Mesendoderm (in vitro differentiated cells): ENCODE measurements around the gene TFPT.

Experiments used
- DNase-seq: peaks from one replicate; pipeline ENCODE4 v3.0.0; 2013
- H2AK5ac ChIP-seq: 2 replicates; pipeline ENCODE4 v1.6.1; 2013; ENCODE audit warnings: low read length, inconsistent platforms
- H2BK120ac ChIP-seq: 2 replicates; pipeline ENCODE4 v1.6.1; 2013; ENCODE audit warnings: low read depth, mild to moderate bottlenecking, low read length, moderate library complexity, mixed read lengths
- H2BK15ac ChIP-seq: replicated peaks from 2 replicates; pipeline ENCODE4 v1.6.1; 2013; ENCODE audit warnings: low read depth, mild to moderate bottlenecking, moderate library complexity
- H2BK5ac ChIP-seq: 2 replicates; pipeline ENCODE4 v1.6.1; 2013; ENCODE audit warnings: low read length, inconsistent platforms
- H3K18ac ChIP-seq: 2 replicates; pipeline ENCODE4 v1.6.1; 2013; ENCODE audit warnings: mild to moderate bottlenecking, low read length, mixed read lengths
- H3K23ac ChIP-seq: one replicate; pipeline ENCODE4 v1.6.1; 2013; ENCODE audit warnings: low read length
- H3K27ac ChIP-seq: 2 replicates; pipeline ENCODE4 v1.5.1; 2013; ENCODE audit warnings: low read depth, mild to moderate bottlenecking, inconsistent platforms, low read length, moderate library complexity
- H3K27me3 ChIP-seq: 2 replicates; pipeline ENCODE4 v1.6.1; 2013; ENCODE audit warnings: low read length, control low read depth, mild to moderate bottlenecking, inconsistent platforms; ENCODE audit not compliant: insufficient read depth, poor library complexity
- H3K36me3 ChIP-seq: 2 replicates; pipeline ENCODE4 v1.6.1; 2013; ENCODE audit warnings: low read length, inconsistent platforms; ENCODE audit not compliant: control insufficient read depth, insufficient read depth
- H3K4ac ChIP-seq: one replicate; pipeline ENCODE4 v1.6.1; 2013; ENCODE audit warnings: low read depth, mild to moderate bottlenecking, low read length, moderate library complexity
- H3K4me1 ChIP-seq: 2 replicates; pipeline ENCODE4 v1.6.1; 2013; ENCODE audit warnings: low read depth, low read length, inconsistent platforms; ENCODE audit not compliant: control insufficient read depth
- H3K4me2 ChIP-seq: 2 replicates; pipeline ENCODE4 v1.6.1; 2013; ENCODE audit warnings: low read length
- H3K4me3 ChIP-seq: 2 replicates; pipeline ENCODE4 v1.5.1; 2013; ENCODE audit warnings: mild to moderate bottlenecking, low read length
- H3K56ac ChIP-seq: one replicate; pipeline ENCODE4 v1.6.1; 2013; ENCODE audit warnings: low read length
- H3K79me1 ChIP-seq: 2 replicates; pipeline ENCODE4 v1.6.1; 2013; ENCODE audit warnings: low read length, inconsistent platforms
- H3K79me2 ChIP-seq: 2 replicates; pipeline ENCODE4 v1.6.1; 2013; ENCODE audit warnings: mild to moderate bottlenecking, low read length; ENCODE audit not compliant: control insufficient read depth, insufficient read depth
- H3K9ac ChIP-seq: 2 replicates; pipeline ENCODE4 v1.6.1; 2013; ENCODE audit warnings: low read length, inconsistent platforms
- H4K5ac ChIP-seq: one replicate; pipeline ENCODE4 v1.6.1; 2013; ENCODE audit warnings: low read length
- H4K8ac ChIP-seq: one replicate; pipeline ENCODE4 v1.6.1; 2013; ENCODE audit warnings: low read depth, mild to moderate bottlenecking, control low read depth, low read length, moderate library complexity
- WGBS: extraction: QIAGEN DNeasy Blood & Tissue Kit; methylation state at CpG from one replicate; pipeline ENCODE4 v1.1.7; 2013; ENCODE audit warnings: low lambda C conversion rate, missing lambda C conversion rate; ENCODE audit not compliant: insufficient coverage; ENCODE audit errors: extremely low coverage; 5-methylcytosine and 5-hydroxymethylcytosine counted together

The TFPT gene

DNA sequence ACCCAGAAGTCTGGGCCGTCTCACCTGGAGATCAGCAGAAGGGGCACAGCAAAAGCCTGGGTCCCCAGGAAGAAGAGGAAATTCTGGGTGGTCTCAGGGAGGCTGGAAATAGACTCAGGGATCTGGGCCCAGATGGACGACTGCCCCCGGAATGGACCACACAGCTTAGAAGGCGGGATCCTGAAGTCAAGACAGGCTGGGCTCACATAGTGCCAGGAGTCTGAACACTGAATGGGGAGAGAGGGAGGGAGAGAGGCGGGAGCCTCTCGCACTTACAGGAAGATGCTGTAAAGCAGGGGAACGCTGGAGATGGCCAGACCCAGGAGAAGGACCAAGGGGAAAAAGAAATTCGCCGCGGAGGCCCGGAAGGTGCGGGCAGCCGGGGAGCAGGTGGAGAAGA, 45.4 kb upstream of the TFPT start:
- WGBS, result no CpG with 5 or more reads among the region's 13 CpGs
- H3K56ac ChIP-seq, result peak overlapping the region; percentile 96
- peaks cover 4% of the 10 kb centered on the region for H3K36me3 ChIP-seq
- H3K23ac ChIP-seq, result no peak overlapping the region
- no peak overlapping the region for H2BK120ac ChIP-seq
- peaks cover 2% of the 10 kb centered on the region for H3K79me1 ChIP-seq
- H3K9ac ChIP-seq, result peak overlapping the region; percentile 94
- H3K18ac ChIP-seq, result no peak overlapping the region
- H4K5ac ChIP-seq, result no peak overlapping the region
- no peak overlapping the region for H4K8ac ChIP-seq
- no peaks in the 10 kb centered on the region for H3K79me2 ChIP-seq
- no peak overlapping the region for H2AK5ac ChIP-seq
- H3K4me2 ChIP-seq, result peak overlapping the region; percentile 97
- H2BK15ac ChIP-seq, result no peak overlapping the region
- peaks cover 3% of the 10 kb centered on the region for H3K4me1 ChIP-seq
- no peak overlapping the region for H3K4me3 ChIP-seq
- H2BK5ac ChIP-seq, result no peak overlapping the region
- no peaks in the 10 kb centered on the region for H3K27me3 ChIP-seq
- no peak for DNase-seq
- no peak overlapping the region for H3K27ac ChIP-seq
- H3K4ac ChIP-seq, result no peak overlapping the region

DNA sequence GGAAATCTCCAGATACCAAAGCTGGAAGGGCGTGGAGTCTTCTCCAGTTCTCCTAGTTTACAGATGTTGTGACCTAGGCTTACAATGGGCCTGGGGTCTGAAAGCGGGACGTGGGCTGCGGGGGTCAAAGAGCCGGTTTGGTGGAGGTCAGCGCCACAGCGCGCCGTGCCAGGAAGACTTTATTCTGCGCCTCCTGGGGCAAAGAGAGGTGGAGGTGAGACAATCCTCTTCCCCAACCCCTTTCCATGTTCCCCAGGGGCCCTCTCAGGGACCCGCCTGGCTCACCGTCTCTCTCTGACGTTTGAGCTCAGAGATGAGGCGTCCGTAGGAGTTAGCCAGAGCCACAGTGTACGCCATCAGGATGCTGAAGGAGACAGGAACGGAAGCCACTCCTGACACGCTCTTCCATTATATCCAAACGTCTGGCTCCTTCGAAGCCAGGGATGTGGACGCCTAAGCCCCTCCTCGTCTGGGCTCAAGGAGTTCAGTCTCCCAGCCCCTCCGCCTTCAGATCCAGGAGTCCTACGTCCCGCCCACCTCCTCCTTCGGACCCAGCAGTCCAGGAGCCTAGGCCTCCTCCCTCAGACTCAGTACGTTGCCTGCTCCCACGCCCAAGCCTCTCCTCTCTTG, 44.8 kb upstream of the TFPT start:
- Histone ChIP-seq H3K27me3 (no peaks in the 10 kb centered on the region), H3K79me2 (no peaks in the 10 kb centered on the region), H3K79me1 (peaks cover 2% of the 10 kb centered on the region), H3K4me1 (peaks cover 3% of the 10 kb centered on the region), H3K9ac (peak overlapping the region; percentile 94), H3K36me3 (peaks cover 6% of the 10 kb centered on the region), H3K4me2 (peak overlapping the region; percentile 97), H2AK5ac (no peak overlapping the region), H2BK5ac (no peak overlapping the region), H4K8ac (no peak overlapping the region), H2BK15ac (no peak overlapping the region), H3K56ac (peak overlapping the region; percentile 96), H2BK120ac (no peak overlapping the region), H3K4ac (no peak overlapping the region), H3K4me3 (peak overlapping the region; percentile 86), H3K27ac (peak overlapping the region; percentile 61), H4K5ac (no peak overlapping the region), H3K23ac (peak overlapping the region; percentile 17), H3K18ac (peak overlapping the region; percentile 13)
- WGBS, result no CpG with 5 or more reads among the region's 28 CpGs
- DNase-seq, result peak; percentile 53

DNA sequence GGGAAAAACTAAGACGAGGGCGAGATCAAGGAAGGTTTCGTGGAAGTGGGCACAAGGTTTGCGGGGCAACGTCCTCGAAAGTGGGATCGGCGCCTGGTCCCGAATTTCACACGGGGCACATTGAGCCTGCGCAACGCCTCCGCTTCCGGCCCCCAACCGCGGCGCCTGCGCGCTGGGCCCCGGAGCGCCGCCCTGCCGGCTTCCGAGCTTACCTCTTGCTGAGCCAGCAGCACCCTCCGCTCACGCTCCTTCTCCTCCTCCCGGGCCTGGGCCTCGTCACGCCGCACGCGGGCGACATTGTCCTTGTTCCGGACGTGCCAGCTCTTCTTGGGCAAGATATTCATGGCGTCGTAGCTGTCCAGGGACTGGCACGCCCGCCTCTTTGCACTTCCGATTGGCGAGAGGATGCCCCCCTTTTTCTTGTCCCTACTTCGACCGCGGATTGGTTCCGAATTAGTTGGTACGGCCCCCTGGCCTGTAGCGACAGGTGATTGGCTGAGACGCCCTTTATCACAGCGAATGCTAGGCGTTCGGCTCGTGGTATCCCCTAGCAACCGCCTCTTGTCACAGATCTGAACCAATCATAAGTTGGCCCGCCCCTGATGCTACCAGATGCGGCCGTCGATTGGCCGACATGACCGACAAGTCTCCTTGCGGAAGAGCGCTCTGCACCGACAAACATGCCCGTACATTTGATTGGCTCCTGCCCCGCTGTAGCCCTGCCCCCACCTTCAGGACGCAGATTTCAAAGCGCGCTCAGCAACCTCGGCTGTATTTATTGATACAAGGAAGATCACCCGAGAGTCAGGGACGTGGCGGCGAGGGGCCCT, 44.1 kb upstream of the TFPT start, which contains the start of gene LENG1:
Gene LENG1 (minus strand): TSS at position 370 of the 830 bp plus-strand sequence. CDS start 26 bp downstream, at position 344.
- Histone ChIP-seq H3K4ac (no peak within 1 kb of the TSS), H3K27ac (peak within 1 kb of the TSS; percentile 84), H4K5ac (no peak within 1 kb of the TSS), H2BK120ac (no peak within 1 kb of the TSS), H3K18ac (peak within 1 kb of the TSS; percentile 13), H2BK5ac (peak within 1 kb of the TSS; percentile 98), H3K4me3 (peak within 1 kb of the TSS; percentile 87), H2AK5ac (no peak within 1 kb of the TSS), H3K27me3 (no peaks in the 10 kb centered on the region), H3K56ac (peak within 1 kb of the TSS; percentile 99), H3K9ac (peak within 1 kb of the TSS; percentile 94), H3K4me2 (peak within 1 kb of the TSS; percentile 97), H3K79me1 (peaks cover 2% of the 10 kb centered on the region), H3K4me1 (peaks cover 3% of the 10 kb centered on the region), H3K36me3 (peaks cover 11% of the 10 kb centered on the region), H4K8ac (no peak within 1 kb of the TSS), H3K23ac (peak within 1 kb of the TSS; percentile 17), H3K79me2 (no peaks in the 10 kb centered on the region), H2BK15ac (no peak within 1 kb of the TSS)
- WGBS, result no CpG with 5 or more reads among the region's 72 CpGs
- peak; percentile 100 for DNase-seq

DNA sequence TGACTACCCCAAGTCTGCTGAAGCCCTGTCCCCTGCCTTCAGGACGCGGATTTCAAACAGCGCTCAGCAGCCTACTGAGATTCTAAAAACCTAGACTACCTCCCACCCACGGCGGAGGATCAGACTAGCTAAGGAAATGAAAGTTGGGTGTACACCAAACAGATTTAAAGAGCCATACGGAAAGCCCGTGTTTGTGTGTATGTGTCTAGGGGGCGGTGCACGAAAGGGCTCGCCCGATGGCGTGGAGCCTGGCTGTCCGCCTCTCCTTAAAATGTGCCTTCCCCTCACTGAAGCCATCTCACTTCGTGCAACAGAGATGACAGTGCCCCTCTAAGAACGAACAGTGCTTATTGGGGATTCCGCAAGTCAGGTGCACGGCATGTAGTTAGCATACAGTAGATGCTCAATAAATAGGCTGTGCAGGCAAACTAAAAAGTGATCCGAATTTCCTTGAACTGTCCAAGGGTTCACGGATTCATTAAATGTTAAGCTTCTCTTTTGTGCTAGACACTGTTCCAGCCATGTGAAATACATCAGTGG, 43.4 kb upstream of the TFPT start:
- no peak overlapping the region for H2AK5ac ChIP-seq
- no peak overlapping the region for H4K5ac ChIP-seq
- no peak overlapping the region for H2BK5ac ChIP-seq
- H2BK120ac ChIP-seq, result no peak overlapping the region
- H3K18ac ChIP-seq, result no peak overlapping the region
- peak overlapping the region; percentile 99 for H3K56ac ChIP-seq
- H3K79me1 ChIP-seq, result peaks cover 2% of the 10 kb centered on the region
- no peak overlapping the region for H3K27ac ChIP-seq
- no peak overlapping the region for H3K4ac ChIP-seq
- no CpG with 5 or more reads among the region's 19 CpGs for WGBS
- H2BK15ac ChIP-seq, result no peak overlapping the region
- DNase-seq, result no peak
- H4K8ac ChIP-seq, result no peak overlapping the region
- H3K23ac ChIP-seq, result no peak overlapping the region
- peaks cover 13% of the 10 kb centered on the region for H3K36me3 ChIP-seq
- H3K4me3 ChIP-seq, result peak overlapping the region; percentile 87
- H3K79me2 ChIP-seq, result no peaks in the 10 kb centered on the region
- peak overlapping the region; percentile 90 for H3K9ac ChIP-seq
- peak overlapping the region; percentile 59 for H3K4me2 ChIP-seq
- no peaks in the 10 kb centered on the region for H3K4me1 ChIP-seq
- no peaks in the 10 kb centered on the region for H3K27me3 ChIP-seq

DNA sequence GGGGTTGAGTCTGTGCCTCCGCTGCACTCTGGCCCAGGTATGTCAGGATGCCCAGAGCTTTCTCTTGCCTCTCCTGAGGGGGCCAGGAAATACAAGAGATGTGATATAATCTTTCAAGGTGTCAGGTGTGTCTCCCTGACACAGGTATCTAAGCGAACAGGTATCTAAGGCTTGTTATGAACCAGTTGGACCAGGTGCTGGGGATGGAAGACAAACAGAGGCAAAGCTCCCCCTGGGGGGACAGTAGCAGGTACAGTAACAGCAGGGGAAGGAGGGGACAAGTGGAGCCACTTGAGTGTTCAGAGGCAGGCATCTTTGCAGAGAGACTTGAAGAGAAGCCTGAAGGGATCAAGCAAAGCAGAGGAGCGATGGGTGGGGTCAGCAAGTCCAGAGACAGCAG, 41.5 kb upstream of the TFPT start:
- Histone ChIP-seq H3K27ac (no peak overlapping the region), H3K4me3 (no peak overlapping the region), H3K4ac (no peak overlapping the region), H3K18ac (no peak overlapping the region), H3K79me1 (peaks cover 2% of the 10 kb centered on the region), H2BK5ac (no peak overlapping the region), H3K36me3 (peaks cover 22% of the 10 kb centered on the region), H3K79me2 (no peaks in the 10 kb centered on the region), H2BK15ac (no peak overlapping the region), H3K4me2 (no peak overlapping the region), H2AK5ac (no peak overlapping the region), H4K8ac (no peak overlapping the region), H3K56ac (no peak overlapping the region), H3K4me1 (no peaks in the 10 kb centered on the region), H4K5ac (no peak overlapping the region), H3K23ac (no peak overlapping the region), H3K9ac (no peak overlapping the region), H2BK120ac (no peak overlapping the region), H3K27me3 (no peaks in the 10 kb centered on the region)
- no peak for DNase-seq
- no CpG with 5 or more reads among the region's 3 CpGs for WGBS
